ENCODE data around the gene MPZ.
"Not testable (repeated sequence)": the region's sequence is repeated elsewhere in the genome, so short reads cannot be mapped to it uniquely, and the experiment has no call there.

- TF ChIP-seq POLR2AphosphoS5 (IDR thresholded peaks at IDR 0.05; ENCODE audit: low read depth, low read length); POLR2A (IDR thresholded peaks at IDR 0.05; ENCODE audit: low read depth, low read length); TAF1 (IDR thresholded peaks at IDR 0.05; ENCODE audit: borderline replicate concordance, low read depth, low read length): not testable (repeated sequence)
Measured at GRCh38 chr1:161257109-161257508, 52.7 kb downstream of the MPZ start.

All from GM12892 (cell line).